CD4-positive, alpha-beta T cell treated with Interleukin-1 beta for 1 hour (primary cell): Measurements from ENCODE around the gene SESN1.

Source experiments
- DNase-seq, 2 donors: peaks; one replicate each; pipeline ENCODE4 v3.0.0-alpha.2; 2020 to 2022

SESN1 gene

GRCh38 chr6:109058620-109059019, 36.0 kb downstream of the SESN1 start:
- no peak for DNase-seq

GRCh38 chr6:109056661-109057060, 38.0 kb downstream of the SESN1 start:
- DNase-seq, result no peak

GRCh38 chr6:109055771-109056235, 38.8 kb downstream of the SESN1 start:
- DNase-seq, result no peak

- DNase-seq, result no peak
These were observed 41.3 kb downstream of the SESN1 start for GRCh38 chr6:109053336-109053735.

- no peak for DNase-seq
These were observed 41.8 kb downstream of the SESN1 start for GRCh38 chr6:109052852-109053251.

GRCh38 chr6:109052018-109052651, 42.5 kb downstream of the SESN1 start:
- DNase-seq, result no peak

GRCh38 chr6:109051301-109052017, 43.2 kb downstream of the SESN1 start:
- DNase-seq, result no peak

- no peak for DNase-seq
These were observed 44.1 kb downstream of the SESN1 start for GRCh38 chr6:109050447-109051102.

GRCh38 chr6:109050012-109050411, 44.6 kb downstream of the SESN1 start:
- no peak for DNase-seq

GRCh38 chr6:109048670-109049415, 45.8 kb downstream of the SESN1 start:
- no peak for DNase-seq

- DNase-seq, result no peak
These were observed 46.5 kb downstream of the SESN1 start for GRCh38 chr6:109048176-109048575.

GRCh38 chr6:109045493-109045892, 49.2 kb downstream of the SESN1 start:
- DNase-seq, result no peak

- DNase-seq, result no peak
These were observed 54.9 kb downstream of the SESN1 start for GRCh38 chr6:109039795-109040194.

- no peak for DNase-seq
These were observed 55.7 kb downstream of the SESN1 start for GRCh38 chr6:109038837-109039398.

- peak in 1 of 2 donors; percentile 47 for DNase-seq
These were observed 57.9 kb downstream of the SESN1 start for GRCh38 chr6:109036574-109037294.

- no peak for DNase-seq
These were observed 60.1 kb downstream of the SESN1 start for GRCh38 chr6:109034526-109034925.

- DNase-seq, result no peak
These were observed 61.0 kb downstream of the SESN1 start for GRCh38 chr6:109033655-109034054.

GRCh38 chr6:109031416-109031815, 63.2 kb downstream of the SESN1 start:
- DNase-seq, result no peak

- DNase-seq, result no peak
These were observed 65.3 kb downstream of the SESN1 start for GRCh38 chr6:109029313-109029712.

- no peak for DNase-seq
These were observed 66.2 kb downstream of the SESN1 start for GRCh38 chr6:109028439-109028838.

GRCh38 chr6:109027964-109028363, 66.7 kb downstream of the SESN1 start:
- DNase-seq, result no peak

GRCh38 chr6:109025639-109026038, 69.0 kb downstream of the SESN1 start:
- no peak for DNase-seq
